Natural killer cell (primary cell): ENCODE data around the gene URB1. TPM values are rescaled to one million over a fixed set of nuclear protein-coding genes. Genes with fewer than 3 reads are reported as not detected.

Source experiments
- ATAC-seq, 3 donors: fragments of 150-1000 bp in 2 of 3; fragments of 200-7000 bp in 1 of 3; cut with Tn5 transposase; 1 replicate in 1 of 3; 2 replicates in 2 of 3; pipeline ENCODE4 v1.10.0; 2021; ENCODE audit warnings: mild to moderate bottlenecking in 2 of 3, moderate library complexity in 2 of 3
- DNase-seq, 2 donors: peaks; one replicate each; pipeline versions ENCODE4 v3.0.0 to v3.0.0-alpha.2; 2013 to 2021; ENCODE audit warnings: mixed read lengths in 1 of 2
- H3K27ac ChIP-seq: one replicate; pipeline ENCODE4 v1.5.1; 2013; ENCODE audit warnings: mild to moderate bottlenecking, low read length
- H3K27me3 ChIP-seq: one replicate; pipeline ENCODE4 v1.6.1; 2013; ENCODE audit warnings: low read length; ENCODE audit not compliant: control insufficient read depth, insufficient read depth
- H3K36me3 ChIP-seq: one replicate; pipeline ENCODE4 v1.6.1; 2013; ENCODE audit warnings: low read length; ENCODE audit not compliant: control insufficient read depth, insufficient read depth
- H3K4me1 ChIP-seq: one replicate; pipeline ENCODE4 v1.6.1; 2013; ENCODE audit warnings: low read length; ENCODE audit not compliant: control insufficient read depth, insufficient read depth
- H3K4me3 ChIP-seq: one replicate; pipeline ENCODE4 v1.5.1; 2013; ENCODE audit warnings: low read length
- H3K9me3 ChIP-seq: one replicate; pipeline ENCODE4 v1.6.1; 2013; ENCODE audit warnings: low read length; ENCODE audit not compliant: control insufficient read depth, insufficient read depth
- H3K27ac Mint-ChIP-seq, 2 donors: one replicate each; pipeline ENCODE4 v1.8.0; 2022; ENCODE audit warnings: mild to moderate bottlenecking in 2 of 2, mixed read lengths in 2 of 2, moderate library complexity in 1 of 2
- H3K27me3 Mint-ChIP-seq, 2 donors: one replicate each; pipeline ENCODE4 v1.8.0; 2022; ENCODE audit warnings: low read depth in 2 of 2, mixed read lengths in 2 of 2
- H3K36me3 Mint-ChIP-seq: one replicate; pipeline ENCODE4 v1.8.0; 2022; ENCODE audit warnings: mixed read lengths
- H3K4me1 Mint-ChIP-seq, 2 donors: one replicate each; pipeline ENCODE4 v1.8.0; 2022; ENCODE audit warnings: mixed read lengths in 2 of 2
- H3K4me3 Mint-ChIP-seq: one replicate; pipeline ENCODE4 v1.8.0; 2022; ENCODE audit warnings: mild to moderate bottlenecking, moderate library complexity, mixed read lengths
- H3K9me3 Mint-ChIP-seq, 2 donors: one replicate each; pipeline ENCODE4 v1.8.0; 2022; ENCODE audit warnings: mixed read lengths in 2 of 2
- CTCF ChIP-seq: fragments of 200-600 bp; IDR thresholded peaks from one replicate; pipeline ENCODE4 v1.8.0; 2022; ENCODE audit warnings: antibody characterized with exemption
- WGBS: methylation state at CpG from one replicate; pipeline ENCODE4 v1.1.7; 2013; ENCODE audit warnings: missing lambda C conversion rate; ENCODE audit not compliant: insufficient coverage; 5-methylcytosine and 5-hydroxymethylcytosine counted together
- intact Hi-C: fragments of 100-400 bp; cut with micrococcal nuclease; formaldehyde crosslinking; loops from one replicate; pipeline ENCODE4 v1.14.2; 2022
- total RNA-seq, 4 donors: library from RNA; stranded (reverse); fragments of 120-200 nt in 1 of 4; gene quantifications; one replicate each; pipeline versions ENCODE4 v1.2.3 to v1.2.4, GENCODE V29; 2013 to 2022

Gene URB1
- total RNA-seq, 3 donors from 2014 or later (not counting 1 experiment from before 2014, with no cell fraction given), result 6.1 to 7.8 (median 7.5) TPM

DNA sequence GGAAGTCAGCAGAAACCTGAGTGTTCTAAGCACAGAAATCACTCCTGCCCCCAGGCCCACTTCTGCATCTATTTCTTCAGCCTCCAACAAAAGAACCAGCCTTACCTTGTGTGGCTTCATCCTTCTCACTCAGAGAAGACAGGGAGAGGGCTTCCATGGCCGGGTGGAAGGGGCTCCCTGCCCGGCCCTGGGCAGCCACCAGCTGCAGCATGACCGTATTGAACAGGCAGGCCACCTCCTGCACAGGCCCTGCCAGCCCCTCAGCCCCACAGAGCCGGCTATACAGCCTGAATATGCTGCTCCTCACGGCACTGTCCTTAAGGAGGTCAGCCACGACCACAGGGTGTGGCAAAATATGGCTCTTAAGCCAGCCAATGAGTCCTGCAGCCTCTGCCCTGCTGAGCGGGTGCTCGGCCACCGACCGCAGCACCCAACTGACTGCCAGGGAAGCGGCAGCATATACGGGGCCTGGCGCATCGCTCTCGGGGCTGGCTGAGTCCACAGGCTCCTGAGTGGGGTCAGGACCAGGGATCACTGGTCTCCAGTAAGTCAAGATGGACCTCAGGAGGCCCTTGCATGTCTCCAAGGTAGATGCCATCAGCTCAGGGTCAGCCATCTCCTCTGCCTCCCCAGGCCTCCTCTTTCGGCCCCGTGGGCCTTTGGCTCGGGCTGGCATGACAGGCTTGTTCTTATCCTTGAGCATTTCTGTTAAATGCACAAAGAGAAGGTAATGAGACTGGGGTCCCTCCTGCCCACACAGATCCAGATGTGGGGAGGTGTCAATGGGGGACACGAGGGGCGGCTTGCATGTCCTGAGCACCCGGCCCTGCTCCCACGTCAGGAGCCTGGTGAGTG, 76.2 kb downstream of the URB1 start:
- peaks cover 9% of the 10 kb centered on the region for H3K36me3 Mint-ChIP-seq
- intact Hi-C loops, result no loop called here

DNA sequence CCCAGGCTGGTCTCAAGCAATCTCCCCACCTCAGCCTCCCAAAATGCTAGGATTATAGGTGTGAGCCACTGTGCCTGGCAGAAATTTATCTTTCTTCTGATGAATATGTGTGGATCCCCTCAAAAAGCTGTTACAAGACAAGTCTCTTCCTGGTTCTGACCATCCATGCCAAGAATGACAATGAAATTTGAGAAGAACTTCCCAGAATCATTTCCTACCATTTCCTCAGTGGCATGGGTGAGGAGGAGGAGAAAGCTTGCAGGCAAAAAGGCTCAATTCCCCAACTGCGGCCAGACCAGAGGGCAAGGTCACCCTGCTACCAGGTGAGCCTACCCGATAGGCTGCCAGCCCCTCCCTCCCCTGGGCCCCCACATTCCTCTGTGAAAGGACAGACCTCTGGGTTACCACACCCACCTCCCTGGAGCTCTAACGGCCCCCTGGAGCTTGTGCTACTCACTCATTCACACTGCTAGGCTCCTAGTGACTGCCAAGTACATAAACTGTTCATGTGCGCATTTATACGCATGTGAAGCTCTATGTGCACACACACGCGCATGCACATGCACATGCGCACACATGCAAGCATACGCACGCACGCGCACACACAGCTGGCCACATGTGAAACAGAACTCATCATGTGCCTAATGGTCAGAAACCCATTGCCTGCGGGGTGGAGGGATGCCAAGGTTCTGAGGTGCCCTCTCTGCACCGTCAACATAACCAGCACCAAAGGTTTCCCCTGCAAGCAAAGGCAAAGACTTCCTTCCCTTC, 77.1 kb downstream of the URB1 start:
- no peaks in the 10 kb centered on the region for H3K9me3 ChIP-seq
- peaks cover 9% of the 10 kb centered on the region for H3K36me3 Mint-ChIP-seq
- H3K4me3 Mint-ChIP-seq, result no peak overlapping the region
- no peaks in the 10 kb centered on the region for H3K4me1 Mint-ChIP-seq
- H3K9me3 Mint-ChIP-seq, result no peaks in the 10 kb centered on the region
- H3K27ac ChIP-seq, result no peak overlapping the region
- TF ChIP-seq CTCF, result no peak
- ATAC-seq (no peak), DNase-seq (no peak)
- no peak overlapping the region for H3K27ac Mint-ChIP-seq
- H3K27me3 Mint-ChIP-seq, result no peaks in the 10 kb centered on the region
- H3K36me3 ChIP-seq, result peaks cover 59% of the 10 kb centered on the region
- H3K27me3 ChIP-seq, result no peaks in the 10 kb centered on the region
- WGBS, result 96% methylated on average over 14 of the region's 14 CpGs
- intact Hi-C loops, result no loop called here
- no peak overlapping the region for H3K4me3 ChIP-seq
- no peaks in the 10 kb centered on the region for H3K4me1 ChIP-seq

More for the DNA sequence above, 76.2 kb downstream of the URB1 start:
- no peak for DNase-seq
- ATAC-seq, result no peak
- Mint-ChIP-seq H3K27ac (no peak overlapping the region), H3K4me3 (no peak overlapping the region), H3K27me3 (no peaks in the 10 kb centered on the region), H3K4me1 (no peaks in the 10 kb centered on the region), H3K9me3 (no peaks in the 10 kb centered on the region)
- WGBS, result 95% methylated on average over 22 of the region's 22 CpGs
- H3K4me1 ChIP-seq, result no peaks in the 10 kb centered on the region
- no peaks in the 10 kb centered on the region for H3K27me3 ChIP-seq
- no peaks in the 10 kb centered on the region for H3K9me3 ChIP-seq
- no peak overlapping the region for H3K4me3 ChIP-seq
- no peak overlapping the region for H3K27ac ChIP-seq
- TF ChIP-seq CTCF, result no peak
- H3K36me3 ChIP-seq, result peaks cover 67% of the 10 kb centered on the region

DNA sequence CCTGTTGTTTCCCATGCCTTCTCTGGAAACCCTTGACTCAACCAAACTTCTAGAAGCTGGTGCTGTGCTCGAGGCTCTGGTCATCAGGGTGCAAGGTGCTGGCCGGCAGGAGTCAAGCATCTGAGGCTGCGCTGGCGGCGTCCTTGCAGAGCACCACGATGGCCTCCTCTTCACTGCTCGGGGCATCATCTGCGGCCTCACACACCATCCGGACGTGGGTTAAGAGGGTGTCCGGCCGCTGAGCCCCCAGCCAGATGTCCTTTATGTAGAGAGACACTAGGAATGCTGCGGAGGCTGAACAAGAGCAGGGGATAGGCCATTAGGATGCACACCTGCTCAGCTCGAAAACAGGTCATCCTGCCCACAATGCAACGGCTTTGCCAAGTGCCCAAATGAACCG, 78.0 kb downstream of the URB1 start:
- no peak overlapping the region for H3K4me3 ChIP-seq
- no peak overlapping the region for H3K27ac ChIP-seq
- Mint-ChIP-seq H3K9me3 (no peaks in the 10 kb centered on the region), H3K4me3 (no peak overlapping the region), H3K36me3 (peaks cover 9% of the 10 kb centered on the region), H3K27ac (no peak overlapping the region), H3K27me3 (no peaks in the 10 kb centered on the region), H3K4me1 (no peaks in the 10 kb centered on the region)
- H3K27me3 ChIP-seq, result no peaks in the 10 kb centered on the region
- TF ChIP-seq CTCF, result no peak
- no peaks in the 10 kb centered on the region for H3K4me1 ChIP-seq
- DNase-seq (no peak), ATAC-seq (no peak)
- H3K9me3 ChIP-seq, result no peaks in the 10 kb centered on the region
- peaks cover 50% of the 10 kb centered on the region for H3K36me3 ChIP-seq
- WGBS, result 97% methylated on average over 16 of the region's 16 CpGs
- intact Hi-C loops, result no loop called here
